H1 (cell line): Measurements from ENCODE around the gene NELFB. TPM values are rescaled to one million over a fixed set of nuclear protein-coding genes. Genes with fewer than 3 reads are reported as not detected.

Source experiments
- BRCA1 ChIP-seq: IDR thresholded peaks from 2 replicates; pipeline ENCODE4 v1.6.1; 2012; ENCODE audit warnings: low read depth, low read length, improper control_type of control experiment
- polyA plus RNA-seq, 7 experiments: library from polyadenylated mRNA; depleted of rRNA in 3 of 7; stranded (reverse) in 5 of 7; unstranded in 2 of 7; fragments of >200 nt in 5 of 7; fragments of 200-250 nt in 2 of 7; gene quantifications; 1 replicate in 5 of 7; 2 replicates in 1 of 7; 4 replicates in 1 of 7; pipeline versions ENCODE4 v1.2.1 to v1.2.3, GENCODE V29; 2011 to 2013; ENCODE audit warnings: missing spikeins in 2 of 7, mixed read lengths in 2 of 7
- total RNA-seq: library from RNA; stranded (reverse); fragmentation: NEBNext Ultra II Directional; extraction: Animal tissue kit (Norgen Biotek cat#: 25700); gene quantifications from 2 replicates; pipeline ENCODE4 v1.2.1, GENCODE V29; 2021
- TF ChIP-seq, protein P1 (sequence below): fragments of 300-600 bp; sonication (generic); IDR thresholded peaks from 2 replicates; pipeline ENCODE4 v1.7.1; 2012; ENCODE audit warnings: low read length, moderate library complexity, mild to moderate bottlenecking, inconsistent platforms; ENCODE audit not compliant: insufficient replicate concordance

Gene NELFB
- total and polyA plus RNA-seq, 2 of the 8 experiments (the other 6 are each of a cell fraction or from before 2014, with no cell fraction given): 57.6 to 78.0 TPM

DNA sequence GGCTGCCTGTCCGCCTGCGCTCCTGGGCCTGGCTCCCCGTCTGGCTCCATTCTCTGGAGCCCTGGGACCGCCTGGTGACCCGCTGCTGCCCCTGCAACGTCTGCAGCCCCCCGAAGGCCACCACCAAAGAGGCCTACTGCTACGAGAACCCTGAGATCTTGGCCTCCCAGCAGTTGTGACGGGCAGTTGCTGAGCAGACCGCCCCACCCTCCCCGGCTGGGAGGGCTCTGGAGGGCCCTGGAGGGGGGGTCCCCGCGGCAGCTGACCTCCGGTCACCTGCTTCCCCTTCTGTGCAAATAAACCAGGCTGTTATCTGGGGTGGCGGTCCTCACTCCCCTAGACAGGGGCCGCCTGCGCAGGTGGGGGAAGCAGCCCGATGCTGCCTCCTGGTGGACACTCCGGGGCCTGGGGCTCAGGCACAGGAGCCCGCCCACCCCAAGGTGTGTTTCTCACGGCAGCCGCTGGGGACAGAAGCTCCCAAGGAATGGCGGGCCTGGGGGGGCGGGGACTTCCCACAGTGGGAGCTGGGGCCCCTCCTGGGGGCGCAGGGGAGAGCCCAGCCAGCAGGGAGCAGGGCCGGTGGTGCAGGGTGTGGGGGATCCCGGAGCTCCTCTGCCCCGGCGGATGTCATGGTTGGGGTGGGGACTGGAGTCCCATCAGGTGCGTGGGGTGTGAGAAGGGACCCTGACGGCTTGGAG lies 18.7 kb upstream of the NELFB start (continued):
- TF ChIP-seq, protein P1, sequence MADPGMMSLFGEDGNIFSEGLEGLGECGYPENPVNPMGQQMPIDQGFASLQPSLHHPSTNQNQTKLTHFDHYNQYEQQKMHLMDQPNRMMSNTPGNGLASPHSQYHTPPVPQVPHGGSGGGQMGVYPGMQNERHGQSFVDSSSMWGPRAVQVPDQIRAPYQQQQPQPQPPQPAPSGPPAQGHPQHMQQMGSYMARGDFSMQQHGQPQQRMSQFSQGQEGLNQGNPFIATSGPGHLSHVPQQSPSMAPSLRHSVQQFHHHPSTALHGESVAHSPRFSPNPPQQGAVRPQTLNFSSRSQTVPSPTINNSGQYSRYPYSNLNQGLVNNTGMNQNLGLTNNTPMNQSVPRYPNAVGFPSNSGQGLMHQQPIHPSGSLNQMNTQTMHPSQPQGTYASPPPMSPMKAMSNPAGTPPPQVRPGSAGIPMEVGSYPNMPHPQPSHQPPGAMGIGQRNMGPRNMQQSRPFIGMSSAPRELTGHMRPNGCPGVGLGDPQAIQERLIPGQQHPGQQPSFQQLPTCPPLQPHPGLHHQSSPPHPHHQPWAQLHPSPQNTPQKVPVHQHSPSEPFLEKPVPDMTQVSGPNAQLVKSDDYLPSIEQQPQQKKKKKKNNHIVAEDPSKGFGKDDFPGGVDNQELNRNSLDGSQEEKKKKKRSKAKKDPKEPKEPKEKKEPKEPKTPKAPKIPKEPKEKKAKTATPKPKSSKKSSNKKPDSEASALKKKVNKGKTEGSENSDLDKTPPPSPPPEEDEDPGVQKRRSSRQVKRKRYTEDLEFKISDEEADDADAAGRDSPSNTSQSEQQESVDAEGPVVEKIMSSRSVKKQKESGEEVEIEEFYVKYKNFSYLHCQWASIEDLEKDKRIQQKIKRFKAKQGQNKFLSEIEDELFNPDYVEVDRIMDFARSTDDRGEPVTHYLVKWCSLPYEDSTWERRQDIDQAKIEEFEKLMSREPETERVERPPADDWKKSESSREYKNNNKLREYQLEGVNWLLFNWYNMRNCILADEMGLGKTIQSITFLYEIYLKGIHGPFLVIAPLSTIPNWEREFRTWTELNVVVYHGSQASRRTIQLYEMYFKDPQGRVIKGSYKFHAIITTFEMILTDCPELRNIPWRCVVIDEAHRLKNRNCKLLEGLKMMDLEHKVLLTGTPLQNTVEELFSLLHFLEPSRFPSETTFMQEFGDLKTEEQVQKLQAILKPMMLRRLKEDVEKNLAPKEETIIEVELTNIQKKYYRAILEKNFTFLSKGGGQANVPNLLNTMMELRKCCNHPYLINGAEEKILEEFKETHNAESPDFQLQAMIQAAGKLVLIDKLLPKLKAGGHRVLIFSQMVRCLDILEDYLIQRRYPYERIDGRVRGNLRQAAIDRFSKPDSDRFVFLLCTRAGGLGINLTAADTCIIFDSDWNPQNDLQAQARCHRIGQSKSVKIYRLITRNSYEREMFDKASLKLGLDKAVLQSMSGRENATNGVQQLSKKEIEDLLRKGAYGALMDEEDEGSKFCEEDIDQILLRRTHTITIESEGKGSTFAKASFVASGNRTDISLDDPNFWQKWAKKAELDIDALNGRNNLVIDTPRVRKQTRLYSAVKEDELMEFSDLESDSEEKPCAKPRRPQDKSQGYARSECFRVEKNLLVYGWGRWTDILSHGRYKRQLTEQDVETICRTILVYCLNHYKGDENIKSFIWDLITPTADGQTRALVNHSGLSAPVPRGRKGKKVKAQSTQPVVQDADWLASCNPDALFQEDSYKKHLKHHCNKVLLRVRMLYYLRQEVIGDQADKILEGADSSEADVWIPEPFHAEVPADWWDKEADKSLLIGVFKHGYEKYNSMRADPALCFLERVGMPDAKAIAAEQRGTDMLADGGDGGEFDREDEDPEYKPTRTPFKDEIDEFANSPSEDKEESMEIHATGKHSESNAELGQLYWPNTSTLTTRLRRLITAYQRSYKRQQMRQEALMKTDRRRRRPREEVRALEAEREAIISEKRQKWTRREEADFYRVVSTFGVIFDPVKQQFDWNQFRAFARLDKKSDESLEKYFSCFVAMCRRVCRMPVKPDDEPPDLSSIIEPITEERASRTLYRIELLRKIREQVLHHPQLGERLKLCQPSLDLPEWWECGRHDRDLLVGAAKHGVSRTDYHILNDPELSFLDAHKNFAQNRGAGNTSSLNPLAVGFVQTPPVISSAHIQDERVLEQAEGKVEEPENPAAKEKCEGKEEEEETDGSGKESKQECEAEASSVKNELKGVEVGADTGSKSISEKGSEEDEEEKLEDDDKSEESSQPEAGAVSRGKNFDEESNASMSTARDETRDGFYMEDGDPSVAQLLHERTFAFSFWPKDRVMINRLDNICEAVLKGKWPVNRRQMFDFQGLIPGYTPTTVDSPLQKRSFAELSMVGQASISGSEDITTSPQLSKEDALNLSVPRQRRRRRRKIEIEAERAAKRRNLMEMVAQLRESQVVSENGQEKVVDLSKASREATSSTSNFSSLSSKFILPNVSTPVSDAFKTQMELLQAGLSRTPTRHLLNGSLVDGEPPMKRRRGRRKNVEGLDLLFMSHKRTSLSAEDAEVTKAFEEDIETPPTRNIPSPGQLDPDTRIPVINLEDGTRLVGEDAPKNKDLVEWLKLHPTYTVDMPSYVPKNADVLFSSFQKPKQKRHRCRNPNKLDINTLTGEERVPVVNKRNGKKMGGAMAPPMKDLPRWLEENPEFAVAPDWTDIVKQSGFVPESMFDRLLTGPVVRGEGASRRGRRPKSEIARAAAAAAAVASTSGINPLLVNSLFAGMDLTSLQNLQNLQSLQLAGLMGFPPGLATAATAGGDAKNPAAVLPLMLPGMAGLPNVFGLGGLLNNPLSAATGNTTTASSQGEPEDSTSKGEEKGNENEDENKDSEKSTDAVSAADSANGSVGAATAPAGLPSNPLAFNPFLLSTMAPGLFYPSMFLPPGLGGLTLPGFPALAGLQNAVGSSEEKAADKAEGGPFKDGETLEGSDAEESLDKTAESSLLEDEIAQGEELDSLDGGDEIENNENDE: no peak
- no peak for TF ChIP-seq BRCA1
- TF ChIP-seq, all 59 proteins: peak for 16
